ENCODE results near the gene RHEX. TPM values are rescaled to one million over a fixed set of nuclear protein-coding genes. Genes with fewer than 3 reads are reported as not detected.

Gene RHEX
- total RNA-seq, 1 donor from 2014 or later, result 17.3 TPM

DNA sequence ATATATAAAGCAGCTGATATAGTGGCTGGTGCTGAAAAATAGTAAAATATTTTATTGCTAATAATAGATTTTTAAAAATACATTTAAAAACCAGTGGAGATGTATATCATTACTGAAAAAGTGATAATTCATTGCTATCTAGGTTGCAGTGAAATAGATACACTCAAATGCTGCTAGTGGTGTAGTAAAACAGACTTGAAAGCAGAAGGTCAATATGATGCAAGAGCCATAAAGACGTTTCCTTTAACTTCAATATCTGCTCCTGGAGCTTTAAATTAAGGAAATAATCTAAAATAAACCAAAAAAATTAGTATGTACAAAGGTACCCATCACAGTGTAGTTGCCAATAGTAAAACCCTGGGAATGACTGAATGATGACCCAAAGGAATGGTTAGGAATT lies 26.2 kb downstream of the RHEX start:
- intact Hi-C loops (cut with DNase I), result no loop called here
- Histone ChIP-seq H3K9me3 (no peaks in the 10 kb centered on the region), H3K36me3 (no peaks in the 10 kb centered on the region), H3K4me3 (no peak overlapping the region), H3K4me1 (no peaks in the 10 kb centered on the region), H3K27ac (no peak overlapping the region), H3K27me3 (no peaks in the 10 kb centered on the region)
- DNase-seq, result no peak
- TF ChIP-seq CTCF (IDR thresholded peaks at IDR 0.05), result no peak
- no peak for ATAC-seq

- no peaks in the 10 kb centered on the region for H3K4me1 ChIP-seq
- H3K27ac ChIP-seq, result no peak overlapping the region
- H3K36me3 ChIP-seq, result no peaks in the 10 kb centered on the region
- H3K9me3 ChIP-seq, result no peaks in the 10 kb centered on the region
- DNase-seq (no peak), ATAC-seq (no peak)
- intact Hi-C loops (cut with DNase I), result no loop called here
- no peak for TF ChIP-seq CTCF (IDR thresholded peaks at IDR 0.05)
- no peaks in the 10 kb centered on the region for H3K27me3 ChIP-seq
- H3K4me3 ChIP-seq, result no peak overlapping the region
Observed at GRCh38 chr1:206080026-206080820, 27.2 kb downstream of the RHEX start.

- ATAC-seq (peak; percentile 56), DNase-seq (no peak)
- no peaks in the 10 kb centered on the region for H3K9me3 ChIP-seq
- no peaks in the 10 kb centered on the region for H3K36me3 ChIP-seq
- no peaks in the 10 kb centered on the region for H3K27me3 ChIP-seq
- no peak overlapping the region for H3K27ac ChIP-seq
- H3K4me3 ChIP-seq, result no peak overlapping the region
- no peaks in the 10 kb centered on the region for H3K4me1 ChIP-seq
- intact Hi-C loops (cut with DNase I), result no loop called here
- TF ChIP-seq CTCF (IDR thresholded peaks at IDR 0.05), result no peak
Observed at GRCh38 chr1:206081856-206082255, 28.9 kb downstream of the RHEX start.

- H3K4me3 ChIP-seq, result no peak overlapping the region
- no peak for TF ChIP-seq CTCF (IDR thresholded peaks at IDR 0.05)
- no peaks in the 10 kb centered on the region for H3K36me3 ChIP-seq
- H3K9me3 ChIP-seq, result no peaks in the 10 kb centered on the region
- H3K4me1 ChIP-seq, result no peaks in the 10 kb centered on the region
- DNase-seq (no peak), ATAC-seq (peak; percentile 22)
- intact Hi-C loops (cut with DNase I), result no loop called here
- H3K27ac ChIP-seq, result no peak overlapping the region
- H3K27me3 ChIP-seq, result no peaks in the 10 kb centered on the region
Observed at GRCh38 chr1:206082831-206083695, 30.1 kb downstream of the RHEX start.

DNA sequence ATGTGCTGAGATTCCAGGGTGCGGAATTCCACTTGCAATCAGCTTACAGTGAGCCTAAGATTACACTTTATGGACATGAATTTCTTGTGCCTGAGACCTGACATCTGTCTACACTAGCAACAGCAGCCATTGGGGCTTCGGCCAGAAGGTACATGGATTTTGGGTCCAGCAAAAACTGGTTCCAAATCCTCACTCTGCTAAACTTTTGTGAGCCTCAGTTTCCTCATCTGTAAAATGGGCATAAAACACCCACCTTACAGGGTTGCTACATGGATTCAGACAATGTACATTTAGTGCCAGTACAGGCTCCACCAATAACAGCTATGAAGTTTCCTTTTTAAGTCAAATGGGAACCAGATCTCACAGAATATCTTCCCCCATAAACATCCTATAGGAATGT lies 30.8 kb downstream of the RHEX start:
- Histone ChIP-seq H3K4me3 (no peak overlapping the region), H3K27ac (no peak overlapping the region), H3K36me3 (no peaks in the 10 kb centered on the region), H3K27me3 (no peaks in the 10 kb centered on the region), H3K4me1 (no peaks in the 10 kb centered on the region), H3K9me3 (no peaks in the 10 kb centered on the region)
- DNase-seq, result no peak
- TF ChIP-seq CTCF (IDR thresholded peaks at IDR 0.05), result no peak
- ATAC-seq, result no peak
- intact Hi-C loops (cut with DNase I), result no loop called here

Data from upper lobe of right lung (tissue), 1 donor.